ENCODE results near the gene RNF168. TPM values are rescaled to one million over a fixed set of nuclear protein-coding genes. Genes with fewer than 3 reads are reported as not detected.

RNF168 gene
- total and polyA plus RNA-seq, 2 of the 4 experiments (the other 2 are of a cell fraction) = 2.5 to 15.2 TPM

DNA sequence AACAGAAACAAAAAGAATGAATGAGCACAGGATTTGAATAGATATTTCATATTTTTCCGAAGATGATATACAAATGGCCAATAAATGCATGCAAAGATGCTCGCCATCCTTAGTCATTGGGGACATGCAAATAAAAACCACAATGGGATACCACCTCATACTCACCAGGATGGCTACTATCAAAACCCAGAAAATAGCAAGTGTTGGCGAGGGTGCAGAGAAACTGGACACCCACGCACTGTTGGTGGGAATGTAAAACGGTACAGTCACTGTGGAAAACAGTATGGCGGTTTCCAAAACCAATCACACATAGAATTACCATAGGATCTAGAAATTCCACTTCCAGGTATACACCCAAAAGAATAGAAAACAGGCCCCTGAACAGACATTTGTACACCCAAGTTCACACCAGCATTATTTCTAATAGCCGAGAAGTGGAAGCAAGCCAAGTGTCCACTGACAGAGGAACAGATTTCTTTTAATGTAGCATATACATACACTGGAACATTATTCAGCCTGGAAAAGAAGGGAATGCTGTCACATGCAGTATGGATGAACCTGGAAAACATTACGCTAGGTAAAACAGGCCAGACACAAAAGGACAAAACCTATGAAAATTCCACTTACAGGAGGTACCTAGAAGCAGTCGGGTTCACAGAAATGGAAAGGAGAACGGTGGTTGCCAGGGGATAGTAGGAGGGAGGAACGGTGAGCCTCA is 3.6 kb downstream of the RNF168 start:
- Histone ChIP-seq H3K14ac (replicated peaks; ENCODE audit: low read depth, low read length) (peak overlapping the region; percentile 64), H3K56ac (ENCODE audit: extremely low read depth, insufficient read depth, low read length) (no peak overlapping the region; the same call in 1 of the 2 replicates), H4K8ac (ENCODE audit: low read depth in 2 of 2, low read length in 2 of 2) (peak overlapping the region in 1 of 2 experiments; percentile 82; a peak in 2 of 4 replicates), H3K9ac (ENCODE audit: low read depth, low read length) (peak overlapping the region; percentile 57; the same call in 1 of the 2 replicates), H3K27ac (ENCODE audit: insufficient read depth, low read length) (peak overlapping the region; percentile 43; the same call in 1 of the 2 replicates), H2AFZ (replicated peaks; ENCODE audit: low read length, poor library complexity) (peak overlapping the region; percentile 9), H3K27me3 (ENCODE audit: control insufficient read depth, insufficient read depth, low read length) (no peaks in the 10 kb centered on the region), H2BK15ac (ENCODE audit: low read depth, low read length) (no peak overlapping the region), H2BK20ac (ENCODE audit: low read depth, low read length) (no peak overlapping the region; the same call in 1 of the 2 replicates), H4K20me1 (ENCODE audit: insufficient read depth, low read length) (peaks cover 47% of the 10 kb centered on the region), H3K4me3 (ENCODE audit: insufficient read depth, low read depth, low read length) (peak overlapping the region; percentile 32), H3K4me2 (ENCODE audit: low read depth, low read length) (peak overlapping the region; percentile 95), H3K9me1 (ENCODE audit: insufficient read depth, low read length) (peaks cover 5% of the 10 kb centered on the region; the same call in 1 of the 2 replicates), H2BK120ac (ENCODE audit: low read depth, low read length) (peak overlapping the region; percentile 52; the same call in 1 of the 2 replicates), H3K18ac (ENCODE audit: low read depth, low read length) (no peak overlapping the region; the same call in 1 of the 2 replicates), H2AK5ac (ENCODE audit: low read depth, low read length) (peak overlapping the region; percentile 44; the same call in 1 of the 2 replicates), H3K23ac (ENCODE audit: low read depth, low read length) (peak overlapping the region; percentile 44), H4K91ac (ENCODE audit: insufficient read depth, low read depth, low read length) (0 out of 2 replicates have a peak overlapping the region, but pooled peaks have one; percentile 37), H2BK5ac (ENCODE audit: low read depth, low read length, poor library complexity, severe bottlenecking) (peak overlapping the region; percentile 4), H3K79me1 (ENCODE audit: low read depth in 1 of 2, low read length in 2 of 2) (peaks cover 5 to 55% of the 10 kb centered on the region in 2 experiments), H2AK9ac (replicated peaks; ENCODE audit: low read depth, low read length, poor library complexity) (no peak overlapping the region), H3K9me3 (ENCODE audit: control insufficient read depth, insufficient read depth, low read length) (no peaks in the 10 kb centered on the region), H3K4ac (ENCODE audit: low read depth, low read length) (peak overlapping the region; percentile 66; the same call in 1 of the 2 replicates), H3K36me3 (ENCODE audit: control insufficient read depth, insufficient read depth, low read length) (peaks cover 3% of the 10 kb centered on the region; the same call in 1 of the 2 replicates), H4K5ac (ENCODE audit: low read depth, low read length) (peak overlapping the region; percentile 53; the same call in 1 of the 2 replicates), H3K4me1 (ENCODE audit: control insufficient read depth, insufficient read depth, low read length) (peaks cover 2% of the 10 kb centered on the region; the same call in 1 of the 2 replicates)
- in situ Hi-C loops (cut with MboI; ENCODE audit: low sequenced_read_pairs) (no loop called here), dilution Hi-C loops (cut with HindIII; ENCODE audit: low sequenced_read_pairs, unreplicated experiment) (no loop called here), intact Hi-C loops (cut with micrococcal nuclease) (loop anchor here (5.0 kb wide), 1 partner anchor 248 kb away; no protein-coding TSS in a partner anchor)
- ChIA-PET POLR2A (ENCODE audit: unreplicated experiment) (no interaction called here), CTCF (interaction anchor here (0.9 kb wide), 1 partner anchor 232 kb away, joined by 4 read pairs; no protein-coding TSS in a partner anchor)
- ATAC-seq (ENCODE audit: low read depth) = no peak
- no TSS peak for BruUV-seq (replicated peaks)
- TF ChIP-seq CHD1 (IDR thresholded peaks at IDR 0.05; ENCODE audit: low read depth, low read length) (no peak), SMC3 (IDR thresholded peaks at IDR 0.05; ENCODE audit: low read depth, low read length) (no peak), RAD21 (IDR thresholded peaks at IDR 0.05; ENCODE audit: low read length) (no peak), POLR2A (IDR thresholded peaks at IDR 0.05; ENCODE audit: low read depth, low read length) (no peak), MXI1 (IDR thresholded peaks at IDR 0.05; ENCODE audit: borderline replicate concordance, low read depth, low read length) (no peak)
- no CpG with 5 or more reads among the region's 11 CpGs for WGBS, 2 experiments (ENCODE audit: extremely low coverage in 2 of 2, insufficient read length in 1 of 2)
- no peak for DNase-seq

Data from IMR-90 (cell line).